WERI-Rb-1 (cell line): ENCODE data around the gene P2RY14.

Experiments
- DNase-seq: peaks from one replicate; pipeline ENCODE4 v3.0.0-alpha.2; 2020
- H3K27ac ChIP-seq: fragments of 250-450 bp; sonication (Bioruptor Pico); 2 replicates; pipeline ENCODE4 v1.5.1; 2020; ENCODE audit warnings: mild to moderate bottlenecking, moderate library complexity
- H3K27me3 ChIP-seq: fragments of 250-450 bp; sonication (Bioruptor Pico); 2 replicates; pipeline ENCODE4 v1.5.1; 2021; ENCODE audit warnings: mild to moderate bottlenecking, low read depth, moderate library complexity; ENCODE audit not compliant: insufficient read depth, severe bottlenecking
- H3K36me3 ChIP-seq: fragments of 250-450 bp; sonication (Bioruptor Pico); 2 replicates; pipeline ENCODE4 v1.5.1; 2020; ENCODE audit warnings: mild to moderate bottlenecking, moderate library complexity
- H3K4me3 ChIP-seq: 2 replicates; pipeline ENCODE4 v1.5.1; 2011; ENCODE audit warnings: low read depth, mild to moderate bottlenecking, control low read depth, low read length
- H3K9me3 ChIP-seq: fragments of 250-450 bp; sonication (Bioruptor Pico); 2 replicates; pipeline ENCODE4 v1.5.1; 2021; ENCODE audit warnings: mild to moderate bottlenecking, moderate library complexity; ENCODE audit not compliant: severe bottlenecking
- TF ChIP-seq, protein P1 (sequence below): IDR thresholded peaks from 2 replicates; pipeline ENCODE4 v1.5.1; 2011; ENCODE audit warnings: low read depth, mild to moderate bottlenecking, control low read depth, inconsistent platforms, low read length

Gene P2RY14

DNA sequence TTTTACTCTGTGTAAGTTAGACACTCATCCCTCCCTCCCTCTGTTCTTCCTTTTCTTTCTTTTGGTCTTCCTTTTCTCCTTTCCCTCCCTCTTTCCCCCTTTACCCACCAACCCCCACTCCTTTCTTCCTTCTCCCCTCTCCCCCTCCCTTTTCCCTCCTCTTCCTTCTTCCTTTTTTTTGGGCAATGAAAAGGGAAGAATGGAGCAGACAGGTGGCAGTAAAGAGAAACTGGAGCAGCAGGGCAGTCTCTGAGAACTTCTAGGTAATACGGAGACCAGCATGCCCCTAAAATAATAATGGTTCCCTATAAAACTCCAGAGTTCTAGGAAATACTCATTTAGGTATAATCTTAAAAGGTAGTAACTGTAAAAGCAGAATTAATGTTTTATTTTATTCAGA lies 63.9 kb downstream of the P2RY14 start:
- no peaks in the 10 kb centered on the region for H3K36me3 ChIP-seq
- H3K27ac ChIP-seq, result no peak overlapping the region
- H3K9me3 ChIP-seq, result no peaks in the 10 kb centered on the region
- TF ChIP-seq, protein P1, sequence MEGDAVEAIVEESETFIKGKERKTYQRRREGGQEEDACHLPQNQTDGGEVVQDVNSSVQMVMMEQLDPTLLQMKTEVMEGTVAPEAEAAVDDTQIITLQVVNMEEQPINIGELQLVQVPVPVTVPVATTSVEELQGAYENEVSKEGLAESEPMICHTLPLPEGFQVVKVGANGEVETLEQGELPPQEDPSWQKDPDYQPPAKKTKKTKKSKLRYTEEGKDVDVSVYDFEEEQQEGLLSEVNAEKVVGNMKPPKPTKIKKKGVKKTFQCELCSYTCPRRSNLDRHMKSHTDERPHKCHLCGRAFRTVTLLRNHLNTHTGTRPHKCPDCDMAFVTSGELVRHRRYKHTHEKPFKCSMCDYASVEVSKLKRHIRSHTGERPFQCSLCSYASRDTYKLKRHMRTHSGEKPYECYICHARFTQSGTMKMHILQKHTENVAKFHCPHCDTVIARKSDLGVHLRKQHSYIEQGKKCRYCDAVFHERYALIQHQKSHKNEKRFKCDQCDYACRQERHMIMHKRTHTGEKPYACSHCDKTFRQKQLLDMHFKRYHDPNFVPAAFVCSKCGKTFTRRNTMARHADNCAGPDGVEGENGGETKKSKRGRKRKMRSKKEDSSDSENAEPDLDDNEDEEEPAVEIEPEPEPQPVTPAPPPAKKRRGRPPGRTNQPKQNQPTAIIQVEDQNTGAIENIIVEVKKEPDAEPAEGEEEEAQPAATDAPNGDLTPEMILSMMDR, result no peak
- H3K4me3 ChIP-seq, result no peak overlapping the region
- no peak for DNase-seq
- H3K27me3 ChIP-seq, result no peaks in the 10 kb centered on the region

DNA sequence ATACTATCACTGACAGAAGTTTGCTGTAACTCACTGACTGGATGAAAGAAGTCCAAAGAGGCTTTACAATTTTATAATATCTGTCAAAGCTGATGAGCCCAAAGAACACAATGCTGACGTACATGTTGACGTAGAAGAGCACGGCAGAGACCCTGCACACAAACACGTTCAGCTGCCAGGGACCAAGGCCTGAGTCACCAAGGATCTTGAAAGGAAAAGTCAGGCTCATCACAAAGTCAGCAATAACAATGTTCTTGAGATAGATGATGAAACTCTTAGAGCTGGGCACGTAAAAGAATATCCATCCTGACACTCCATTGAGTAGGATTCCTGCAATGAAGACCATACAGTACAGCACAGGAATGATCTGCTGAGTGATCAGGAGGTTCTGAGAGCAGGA lies 64.5 kb downstream of the P2RY14 start:
- no peak for DNase-seq
- no peak overlapping the region for H3K27ac ChIP-seq
- no peak overlapping the region for H3K4me3 ChIP-seq
- H3K27me3 ChIP-seq, result no peaks in the 10 kb centered on the region
- H3K9me3 ChIP-seq, result no peaks in the 10 kb centered on the region
- TF ChIP-seq, protein P1, result no peak
- H3K36me3 ChIP-seq, result no peaks in the 10 kb centered on the region

DNA sequence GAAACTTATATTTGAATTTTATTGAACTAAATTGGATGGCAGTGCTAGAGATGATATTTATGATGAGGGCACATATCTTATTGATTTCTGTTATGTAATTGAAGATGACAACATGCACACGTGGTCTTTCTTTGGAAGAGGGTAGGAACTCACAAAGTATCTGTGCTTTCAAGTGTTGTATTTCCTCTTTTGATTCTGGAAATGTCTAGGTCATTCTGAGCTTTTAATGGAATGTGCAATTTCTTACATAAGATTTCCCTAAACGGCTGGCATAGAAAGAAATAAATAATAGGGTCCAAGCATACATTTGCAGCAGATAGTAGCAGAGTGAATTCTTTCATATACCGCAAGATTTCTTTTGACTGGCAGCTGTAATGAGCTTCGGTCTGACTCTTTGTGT lies 65.2 kb downstream of the P2RY14 start:
- Histone ChIP-seq H3K4me3 (no peak overlapping the region), H3K9me3 (no peaks in the 10 kb centered on the region), H3K27ac (no peak overlapping the region), H3K27me3 (no peaks in the 10 kb centered on the region), H3K36me3 (no peaks in the 10 kb centered on the region)
- DNase-seq, result no peak
- TF ChIP-seq, protein P1, result no peak

DNA sequence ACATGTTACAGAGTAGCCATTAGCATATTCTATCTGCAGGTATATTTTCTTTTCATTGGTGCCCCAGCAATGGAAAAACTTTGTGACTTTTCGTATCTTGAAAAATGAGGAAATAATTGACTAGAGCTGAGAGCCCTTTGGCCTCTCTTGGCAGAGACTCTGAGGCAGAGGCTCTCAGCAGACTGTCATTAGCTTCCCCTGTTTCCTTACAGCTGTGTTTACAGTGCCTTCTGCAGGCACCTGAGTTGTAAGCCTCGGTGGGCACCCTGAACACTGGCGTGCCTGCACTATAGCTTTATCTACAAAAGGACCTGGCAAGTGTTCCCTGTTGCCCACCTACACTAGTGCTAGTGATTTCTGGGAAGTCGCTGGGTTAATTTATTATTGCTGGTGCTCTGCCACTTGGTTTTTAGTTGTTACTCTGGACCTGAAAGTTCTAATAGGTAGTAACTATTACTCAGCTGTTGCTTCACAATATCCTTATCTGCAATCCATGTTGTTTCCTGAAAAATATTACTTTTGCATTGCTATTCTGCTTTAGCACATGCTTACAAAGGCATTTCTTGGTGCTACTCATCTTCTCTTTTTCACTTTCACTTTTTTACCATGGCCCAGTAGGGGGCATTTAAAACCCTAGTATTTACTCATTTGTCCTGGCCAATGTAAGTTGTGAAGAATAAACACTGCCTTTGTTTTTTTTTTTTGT lies 67.5 kb downstream of the P2RY14 start:
- Histone ChIP-seq H3K27me3 (no peaks in the 10 kb centered on the region), H3K36me3 (no peaks in the 10 kb centered on the region), H3K27ac (no peak overlapping the region), H3K4me3 (no peak overlapping the region), H3K9me3 (no peaks in the 10 kb centered on the region)
- no peak for DNase-seq
- TF ChIP-seq, protein P1, result no peak

DNA sequence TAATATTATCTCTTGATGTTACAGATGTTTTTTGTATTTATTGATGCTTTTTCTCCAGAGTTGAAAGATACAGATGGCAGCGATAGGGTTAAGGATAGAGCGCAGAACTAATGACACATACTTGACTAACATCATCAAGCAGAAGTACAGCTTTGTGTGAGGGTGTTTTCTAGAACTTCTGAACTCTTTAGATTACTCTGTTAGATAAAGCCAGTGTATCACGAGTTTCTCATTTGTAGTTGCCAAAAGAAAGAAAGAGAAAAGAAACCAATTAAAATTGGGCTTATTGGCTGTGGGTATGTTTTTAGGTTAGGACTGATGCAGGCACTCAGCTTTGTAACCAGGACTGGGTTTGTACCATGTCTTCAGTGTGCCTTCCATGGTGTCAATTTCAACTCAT lies 68.7 kb downstream of the P2RY14 start:
- no peak for DNase-seq
- H3K4me3 ChIP-seq, result no peak overlapping the region
- H3K36me3 ChIP-seq, result no peaks in the 10 kb centered on the region
- H3K27ac ChIP-seq, result no peak overlapping the region
- TF ChIP-seq, protein P1, result no peak
- H3K27me3 ChIP-seq, result no peaks in the 10 kb centered on the region
- H3K9me3 ChIP-seq, result no peaks in the 10 kb centered on the region

DNA sequence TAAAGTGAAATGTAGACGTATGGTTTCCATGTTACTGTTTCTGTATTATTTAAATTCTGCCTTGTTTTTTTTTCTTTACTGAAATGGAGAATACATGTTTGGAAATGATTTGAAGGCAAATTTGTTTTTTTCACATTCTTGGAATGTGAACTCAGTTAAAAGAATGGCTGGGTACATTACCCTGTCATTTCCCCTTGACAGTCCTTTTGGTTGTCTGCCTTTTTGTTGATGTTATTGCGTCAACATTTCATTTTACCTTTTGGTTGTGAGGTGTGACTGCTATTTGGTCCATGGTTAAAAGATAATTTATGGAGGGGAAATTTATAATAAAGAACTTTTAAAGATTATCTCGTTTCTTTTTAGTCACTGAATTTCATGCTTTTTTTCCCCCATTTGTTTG lies 72.1 kb downstream of the P2RY14 start:
- DNase-seq, result no peak
- Histone ChIP-seq H3K27ac (no peak overlapping the region), H3K27me3 (no peaks in the 10 kb centered on the region), H3K36me3 (no peaks in the 10 kb centered on the region), H3K4me3 (no peak overlapping the region), H3K9me3 (no peaks in the 10 kb centered on the region)
- TF ChIP-seq, protein P1, result no peak
